ENCODE measurements around the gene ARF1.
"Not testable (repeated sequence)": the region's sequence is repeated elsewhere in the genome, so short reads cannot be mapped to it uniquely, and the experiment has no call there.

Gene ARF1

DNA sequence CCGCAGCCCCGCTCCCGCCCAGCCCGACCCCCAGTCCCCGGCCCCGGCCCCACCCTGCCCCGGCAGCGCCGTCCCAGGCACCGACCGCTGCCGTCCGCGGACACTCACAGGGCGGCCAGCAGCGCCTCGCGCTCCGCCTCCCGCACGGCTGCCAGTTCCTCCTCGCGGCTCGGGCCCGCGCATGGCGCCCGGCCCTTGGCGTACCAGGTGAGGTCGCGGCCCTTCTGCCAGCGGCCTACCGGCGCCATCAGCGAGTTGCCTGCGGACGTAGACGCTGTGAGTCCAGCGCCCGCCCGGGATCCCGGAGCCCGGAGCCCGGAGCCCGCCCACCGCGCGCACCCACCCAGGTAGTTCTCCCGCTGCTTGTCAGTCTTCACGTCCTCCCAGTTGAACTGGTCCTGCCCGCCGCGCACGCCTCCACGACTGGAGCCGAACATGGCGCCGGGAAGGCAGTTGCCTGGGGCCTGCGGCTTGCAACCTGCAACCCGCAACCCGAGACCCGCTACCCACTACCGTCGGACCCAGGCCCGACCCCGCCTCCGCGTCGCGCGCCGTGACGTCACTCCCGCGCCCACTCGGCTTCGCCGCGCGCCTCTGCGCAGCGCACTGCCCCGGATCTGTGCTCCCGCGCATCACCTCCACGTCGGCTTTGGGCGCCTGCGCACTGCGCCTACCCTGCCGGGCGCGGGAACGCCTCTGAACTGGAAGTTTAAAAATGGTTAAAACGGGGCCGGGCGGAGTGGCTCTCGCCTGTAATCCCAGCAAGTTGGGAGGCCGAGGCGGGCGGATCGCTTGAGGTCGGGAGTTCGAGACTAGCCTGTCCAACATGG lies 20.5 kb downstream of the ARF1 start, which contains the start of gene C1orf35:
Gene C1orf35, minus strand, starts transcription at position 535 of the 830 bp plus-strand sequence. Its CDS starts 98 bp downstream, at position 437.
- DNase-seq (ENCODE audit: low read depth), result peak; percentile 85

- no peak for DNase-seq (ENCODE audit: low read depth)
These were observed 22.2 kb downstream of the ARF1 start for GRCh38 chr1:228104526-228105269.

DNA sequence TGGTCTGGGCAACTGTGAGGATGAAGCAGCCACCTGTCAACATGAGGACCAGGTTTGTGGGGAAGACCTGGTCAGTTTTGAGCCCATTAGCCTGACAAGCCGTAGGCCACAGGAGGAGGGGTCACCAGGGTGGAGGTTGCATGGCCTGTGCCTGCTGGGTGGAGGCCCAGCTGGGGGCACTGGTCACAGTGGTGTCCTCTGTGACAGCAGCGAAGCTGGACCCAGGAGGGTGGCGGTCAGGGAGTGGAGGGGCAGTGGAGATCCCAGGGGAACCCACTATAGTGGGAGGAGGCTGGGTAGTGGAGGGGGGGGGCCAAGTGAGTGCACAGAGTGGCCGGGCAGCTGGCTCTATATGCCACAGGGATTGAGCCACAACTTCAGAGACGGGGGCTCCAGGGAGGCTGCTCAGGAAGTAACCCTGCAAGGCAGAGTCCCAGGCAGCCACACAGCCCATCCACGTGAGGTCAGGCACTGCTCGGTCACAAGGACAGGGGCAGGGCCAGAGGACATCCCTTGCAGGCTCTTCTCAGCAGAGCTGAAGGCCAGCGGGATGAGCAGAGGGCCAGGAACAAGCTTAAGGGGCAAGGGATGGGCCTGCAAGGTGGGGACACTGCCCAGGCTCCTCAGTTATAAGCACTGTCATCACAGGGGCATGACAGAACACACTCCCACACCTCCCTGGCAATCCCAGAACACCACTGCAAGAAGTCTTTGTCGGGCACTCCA lies 22.9 kb downstream of the ARF1 start:
- no peak for DNase-seq (ENCODE audit: low read depth)

DNA sequence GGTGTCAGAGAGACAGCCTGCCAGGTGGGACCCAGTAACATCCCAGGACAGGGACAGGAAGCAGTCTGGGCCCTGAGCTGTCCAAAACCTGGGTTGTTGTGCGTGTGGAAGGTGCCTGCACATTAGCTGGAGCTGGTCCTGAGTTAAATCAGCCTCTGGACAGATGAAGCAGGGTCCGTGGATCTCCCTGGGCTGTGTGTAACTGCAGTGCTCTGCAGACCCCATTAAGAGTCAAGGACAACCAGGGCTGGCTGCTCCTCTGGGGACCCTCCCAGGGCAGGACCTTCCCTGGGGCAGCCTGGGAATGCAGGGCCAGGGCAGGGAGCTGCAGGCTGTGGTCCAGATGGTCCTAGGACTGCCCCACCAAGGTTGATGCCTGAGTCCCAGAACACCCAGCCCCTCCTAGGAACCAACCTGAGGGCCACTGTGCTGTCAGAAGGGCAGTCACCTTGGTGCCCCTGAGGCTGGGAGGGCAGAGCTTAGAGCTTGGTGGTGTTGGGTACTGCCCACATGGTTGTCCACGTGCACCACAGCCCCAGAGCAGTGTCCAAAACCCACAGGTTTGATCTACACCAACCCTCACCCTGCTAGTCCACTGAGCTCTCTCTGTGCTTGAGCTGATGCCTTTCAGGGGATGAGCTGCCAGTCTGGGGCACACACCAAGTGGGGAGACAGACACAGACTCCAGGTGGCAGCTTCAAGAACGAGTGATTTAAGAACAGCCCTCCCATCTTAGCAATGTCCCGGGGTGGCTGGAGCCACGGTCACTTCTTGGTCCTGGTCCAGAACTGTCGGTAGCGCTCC lies 23.7 kb downstream of the ARF1 start:
- DNase-seq (ENCODE audit: low read depth), result no peak

DNA sequence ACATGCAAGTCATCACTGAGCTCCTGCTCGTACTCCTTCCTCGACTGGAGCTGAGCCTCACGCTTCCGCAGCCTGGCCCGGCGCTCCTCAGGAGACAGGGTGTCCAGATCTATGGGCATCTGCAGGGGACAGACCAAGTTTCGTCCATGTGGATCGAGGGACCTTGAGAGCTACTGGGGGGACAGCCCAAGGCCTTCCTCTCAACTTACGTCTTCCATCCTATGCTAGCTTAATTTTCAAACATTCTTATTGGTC lies 24.2 kb downstream of the ARF1 start:
- no peak for DNase-seq (ENCODE audit: low read depth)

GRCh38 chr1:228107636-228108035 lies 25.1 kb downstream of the ARF1 start:
- DNase-seq (ENCODE audit: low read depth), result no peak

DNA sequence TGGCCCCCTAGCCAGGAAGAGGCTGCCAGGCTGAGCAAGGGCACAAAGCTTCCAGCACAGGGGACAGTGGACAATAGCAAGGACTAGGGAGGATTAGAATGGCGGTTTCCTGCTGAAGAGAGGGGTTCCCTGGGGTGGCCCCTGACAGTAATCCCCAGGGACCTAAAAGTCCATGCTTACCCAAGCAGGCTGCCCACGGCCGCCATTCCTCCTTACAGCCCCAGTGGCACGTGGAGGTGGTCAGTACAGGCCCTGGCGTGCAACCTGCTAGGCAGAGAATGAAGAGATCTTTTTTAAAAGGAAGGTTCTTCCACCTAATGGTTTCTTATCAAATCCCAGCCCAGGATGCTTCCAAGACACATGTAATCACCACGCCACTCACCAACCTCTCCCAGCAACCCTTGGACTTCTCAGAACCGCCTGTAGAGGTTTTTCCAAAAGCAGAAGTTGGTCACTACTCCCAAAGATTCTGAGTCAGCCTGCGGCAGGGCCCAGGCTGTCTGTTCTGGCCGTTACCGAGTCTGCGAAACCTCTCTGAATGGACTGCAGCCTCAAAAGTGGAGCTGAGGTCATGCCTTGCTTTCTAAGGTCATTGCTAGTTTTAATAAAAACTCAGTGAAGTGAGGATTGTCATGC lies 25.7 kb downstream of the ARF1 start:
- no peak for DNase-seq (ENCODE audit: low read depth)

DNA sequence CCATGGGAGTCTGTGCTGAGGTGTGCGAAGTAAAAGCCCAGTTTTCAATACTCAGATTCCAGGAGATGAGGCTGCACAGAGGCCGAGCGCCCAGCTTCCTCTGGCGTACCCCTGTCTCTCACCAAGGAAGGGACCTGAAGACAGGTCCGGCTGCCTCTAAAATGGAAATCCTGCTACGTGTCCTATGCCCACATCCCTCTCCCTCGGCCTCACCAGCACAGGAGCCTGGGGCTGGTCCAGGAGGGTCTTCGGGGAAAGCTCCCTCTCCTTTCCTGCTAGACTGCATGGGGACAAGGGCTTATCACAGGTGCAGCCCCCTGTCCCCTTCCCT lies 26.2 kb downstream of the ARF1 start:
- DNase-seq (ENCODE audit: low read depth), result no peak

GRCh38 chr1:228109073-228109961 lies 26.8 kb downstream of the ARF1 start, which contains the start of gene MRPL55:
Gene MRPL55 (minus strand): TSS chr1:228109299. CDS start chr1:228108260, 1,039 bp downstream.
- DNase-seq (ENCODE audit: low read depth), result peak; percentile 93

- no peak for DNase-seq (ENCODE audit: low read depth)
These were observed 27.5 kb downstream of the ARF1 start for GRCh38 chr1:228109962-228110488.

DNA sequence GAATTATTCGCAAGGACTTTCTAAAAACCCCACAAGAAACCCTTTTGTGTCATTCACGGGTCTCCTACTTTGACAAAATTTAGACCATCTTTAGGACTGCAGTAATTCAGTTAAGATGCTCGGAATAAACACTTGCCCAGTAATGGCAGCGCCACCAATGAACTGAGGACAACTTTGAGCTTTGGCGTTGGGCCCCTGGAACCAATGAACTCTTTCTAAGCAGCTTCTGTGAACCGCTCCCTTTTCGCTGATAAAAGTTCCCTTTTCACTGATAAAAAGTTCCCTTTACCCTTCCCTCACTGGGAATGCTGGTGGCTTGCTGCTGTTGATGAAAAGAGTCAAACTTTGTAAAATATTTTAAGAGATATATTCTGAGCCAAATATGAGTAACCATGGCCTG lies 28.0 kb downstream of the ARF1 start:
- no peak for DNase-seq (ENCODE audit: low read depth)

DNA sequence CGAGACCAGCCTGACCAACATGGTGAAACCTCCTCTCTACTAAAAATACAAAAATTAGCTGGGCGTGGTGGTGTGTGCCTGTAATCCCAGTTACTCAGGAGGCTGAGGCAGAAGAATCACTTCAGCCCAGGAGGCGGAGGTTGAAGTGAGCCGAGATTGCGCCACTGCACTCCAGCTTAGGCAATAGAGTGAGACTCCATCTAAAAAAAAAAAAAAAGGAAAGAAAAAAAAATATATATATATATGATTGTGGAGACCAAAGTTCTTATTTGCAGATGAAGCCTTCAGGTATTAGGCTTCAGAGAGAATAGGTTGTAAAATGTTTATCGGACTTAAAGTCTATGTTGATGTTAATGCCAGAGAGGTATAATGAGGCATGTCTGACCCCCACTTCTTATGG lies 28.8 kb downstream of the ARF1 start:
- DNase-seq (ENCODE audit: low read depth), result not testable (repeated sequence)

DNA sequence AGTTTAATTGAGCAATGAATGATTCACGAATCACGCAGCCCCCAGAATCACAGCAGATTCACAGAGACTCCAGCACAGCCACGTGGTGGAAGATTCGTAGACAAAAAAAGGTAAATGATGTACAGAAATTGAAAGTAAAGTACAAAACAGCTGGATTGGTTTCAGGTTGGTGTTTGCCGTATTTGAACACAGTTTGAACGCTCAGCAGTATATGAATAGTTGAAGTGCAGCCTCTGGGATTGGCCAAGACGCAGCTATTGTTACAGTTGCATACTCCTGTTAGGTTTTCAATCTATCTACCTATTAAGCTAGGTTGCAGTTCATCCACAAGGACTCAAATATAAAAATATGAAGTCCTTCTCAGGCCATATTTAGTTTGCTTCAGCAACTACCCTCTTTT lies 29.7 kb downstream of the ARF1 start:
- DNase-seq (ENCODE audit: low read depth), result no peak

DNA sequence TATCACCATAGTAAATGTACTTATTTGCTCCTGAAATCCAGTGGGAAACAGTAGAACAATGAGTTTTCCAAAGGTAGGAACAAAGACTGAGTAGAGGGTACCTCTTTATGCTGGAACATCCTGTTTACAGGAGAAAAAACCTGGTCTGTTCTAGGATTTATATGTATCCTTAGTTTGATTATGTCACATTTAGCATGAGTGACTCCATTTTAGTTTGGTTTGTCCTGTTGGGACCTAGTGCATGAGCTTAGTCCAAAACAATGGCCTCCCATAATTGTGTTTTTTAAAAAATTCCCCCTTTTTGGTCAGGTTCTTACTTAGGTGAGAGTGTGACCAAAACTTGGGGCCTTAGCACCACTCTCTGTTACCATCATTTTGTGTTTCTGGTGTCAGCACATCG lies 30.1 kb downstream of the ARF1 start:
- no peak for DNase-seq (ENCODE audit: low read depth)

DNA sequence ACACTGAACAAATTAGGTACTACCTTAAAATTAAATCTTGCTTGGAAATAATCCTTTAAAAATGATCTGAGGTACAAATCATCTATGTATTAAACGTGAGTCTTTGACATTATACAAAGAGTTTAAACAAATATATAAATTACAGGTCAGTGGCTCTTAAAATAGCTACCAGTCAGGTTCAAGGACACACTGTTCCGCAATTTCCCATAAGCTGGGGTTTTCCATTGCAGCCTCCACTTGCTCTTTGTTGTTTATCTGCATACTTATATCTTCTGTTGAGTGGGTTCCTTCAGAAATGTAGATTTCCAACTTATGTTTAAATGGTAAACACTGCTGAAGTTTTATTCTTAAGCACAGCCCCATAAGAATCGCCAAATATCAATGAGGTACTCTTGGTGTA lies 32.3 kb downstream of the ARF1 start:
- no peak for DNase-seq (ENCODE audit: low read depth)

DNA sequence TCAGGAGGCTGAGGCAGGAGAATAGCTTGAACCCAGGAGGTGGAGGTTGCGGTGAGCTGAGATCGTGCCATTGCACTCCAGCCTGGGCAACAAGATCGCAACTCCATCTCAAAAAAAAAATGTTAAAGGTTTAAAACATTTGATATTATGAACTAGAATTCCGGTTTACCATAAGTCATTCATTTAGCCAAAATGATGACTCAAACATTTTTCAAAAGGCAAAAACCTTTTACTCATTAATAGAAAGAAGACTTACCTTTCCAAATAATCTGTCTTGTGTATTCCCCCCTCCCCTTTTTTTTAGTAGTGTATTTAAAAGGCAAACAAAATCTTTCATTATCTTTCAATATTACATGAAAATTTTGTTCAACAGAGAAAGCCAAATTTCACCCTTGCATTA lies 34.8 kb downstream of the ARF1 start:
- DNase-seq (ENCODE audit: low read depth), result no peak

GRCh38 chr1:228118040-228118439 lies 35.5 kb downstream of the ARF1 start:
- no peak for DNase-seq (ENCODE audit: low read depth)

DNA sequence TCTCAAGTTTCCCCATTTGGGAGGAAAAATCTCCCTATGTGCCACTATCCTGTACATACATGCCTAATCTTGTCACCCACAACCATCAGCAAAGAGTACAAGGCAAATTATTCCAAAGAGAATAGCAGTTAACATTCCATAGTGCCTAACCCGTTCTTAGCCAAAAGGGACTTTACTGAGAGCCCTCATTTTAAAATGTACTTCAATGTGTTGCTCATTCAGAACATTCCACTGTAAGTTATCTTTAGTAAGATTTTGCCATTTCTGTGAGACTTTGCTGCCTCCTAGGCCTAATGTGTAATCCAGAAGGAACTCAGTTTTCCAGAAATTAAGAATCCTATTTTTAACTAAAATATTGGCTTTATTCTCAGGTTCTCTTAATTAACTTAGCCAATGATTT lies 37.8 kb downstream of the ARF1 start:
- no peak for DNase-seq (ENCODE audit: low read depth)

DNA sequence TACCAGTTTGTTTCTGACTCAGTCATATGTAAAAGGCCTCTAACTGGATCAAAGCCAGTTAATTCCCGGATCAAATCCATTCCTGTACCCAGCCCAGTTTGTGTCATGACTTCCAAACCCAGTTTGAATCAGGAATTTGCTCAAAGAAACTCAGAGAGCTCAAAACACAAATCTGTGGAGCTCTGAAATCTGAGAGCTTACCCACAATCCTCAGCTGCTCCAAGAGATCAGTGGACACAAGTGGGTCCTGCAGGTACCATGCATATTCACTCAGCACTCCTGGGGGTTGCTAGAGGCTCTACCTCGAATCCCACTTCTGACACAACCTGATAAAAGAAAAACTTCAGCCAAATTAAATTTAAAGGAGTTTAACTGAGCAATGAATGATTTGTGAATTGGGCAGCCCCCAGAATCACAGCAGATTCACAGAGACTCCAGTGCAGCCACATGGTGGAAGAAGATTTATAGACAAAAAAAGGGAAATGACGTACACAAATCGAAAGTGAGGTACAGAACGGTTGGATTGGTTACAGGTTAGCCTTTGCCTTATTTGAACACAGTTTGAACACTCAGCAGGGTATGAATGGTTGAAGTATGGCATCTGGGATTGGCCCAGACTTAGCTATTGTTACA lies 38.5 kb downstream of the ARF1 start:
- peak; percentile 18 for DNase-seq (ENCODE audit: low read depth)

GRCh38 chr1:228122921-228123441 lies 40.5 kb downstream of the ARF1 start:
- DNase-seq (ENCODE audit: low read depth), result no peak

Measured in fibroblast of gingiva (primary cell).